ENCODE measurements around the gene ETS1.

ETS1 gene

DNA sequence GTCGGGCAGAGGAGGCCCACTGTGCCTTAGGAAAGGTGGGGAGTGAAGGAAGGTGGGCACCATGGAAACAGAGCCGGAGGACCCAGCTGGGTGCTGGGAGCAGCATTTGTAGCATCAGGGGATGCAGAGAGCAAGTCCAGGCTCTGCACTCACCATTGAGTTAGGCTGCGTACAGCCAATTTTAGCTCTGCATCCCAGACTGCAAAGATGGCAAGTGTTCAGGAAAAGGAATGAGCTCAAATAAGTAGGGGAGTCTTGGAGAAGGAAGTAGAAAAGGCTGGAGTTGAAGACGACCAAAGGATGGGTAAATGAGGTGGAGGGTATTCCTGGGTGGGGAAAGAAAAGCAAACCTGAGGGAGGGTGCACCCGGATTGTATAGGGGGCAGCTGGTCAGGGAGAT is 31.6 kb upstream of the ETS1 start:
- no peak for DNase-seq (ENCODE audit: low read depth in 2 of 3, low spot score in 1 of 3)

DNA sequence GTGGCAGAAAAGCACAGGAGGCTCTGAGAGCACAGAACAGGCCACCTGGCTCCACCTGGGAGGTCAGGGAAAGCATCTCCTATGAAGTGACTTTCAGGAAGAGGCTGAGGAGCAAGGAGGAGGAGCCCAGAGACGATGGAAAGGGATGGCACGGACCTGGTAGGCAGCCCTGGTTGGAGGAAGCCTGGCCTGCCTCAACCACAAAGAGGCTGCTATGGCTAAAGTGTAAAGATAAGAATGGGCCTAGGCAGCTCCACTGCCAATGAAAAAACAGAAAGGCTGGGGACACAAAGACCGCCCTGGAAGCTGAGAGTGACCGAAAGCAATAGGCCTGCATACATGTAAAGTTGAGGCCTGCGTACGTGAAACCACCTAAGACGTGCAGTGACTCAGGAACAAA is 31.2 kb upstream of the ETS1 start:
- DNase-seq (ENCODE audit: low read depth in 2 of 3, low spot score in 1 of 3): no peak

DNA sequence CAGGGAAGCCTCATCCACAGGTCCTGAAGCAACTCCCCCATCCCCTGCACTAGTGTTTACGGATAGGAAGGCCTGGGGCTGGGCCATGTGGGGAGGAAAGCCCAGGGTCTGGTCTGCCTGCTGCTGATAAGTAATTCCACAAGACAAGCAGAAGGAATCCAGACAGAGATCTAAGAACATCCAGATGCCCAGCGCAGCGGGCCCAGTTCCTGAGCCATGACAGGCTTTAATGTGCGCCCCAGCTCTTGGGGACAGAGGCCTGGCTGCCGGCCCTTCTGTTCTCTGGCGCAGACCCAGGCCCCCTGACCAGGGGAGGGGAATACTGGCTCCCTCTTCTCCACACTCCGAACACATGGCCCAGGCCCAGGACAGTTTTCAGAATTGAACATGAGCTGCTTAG is 28.8 kb upstream of the ETS1 start:
- DNase-seq (ENCODE audit: low read depth in 2 of 3, low spot score in 1 of 3): no peak

DNA sequence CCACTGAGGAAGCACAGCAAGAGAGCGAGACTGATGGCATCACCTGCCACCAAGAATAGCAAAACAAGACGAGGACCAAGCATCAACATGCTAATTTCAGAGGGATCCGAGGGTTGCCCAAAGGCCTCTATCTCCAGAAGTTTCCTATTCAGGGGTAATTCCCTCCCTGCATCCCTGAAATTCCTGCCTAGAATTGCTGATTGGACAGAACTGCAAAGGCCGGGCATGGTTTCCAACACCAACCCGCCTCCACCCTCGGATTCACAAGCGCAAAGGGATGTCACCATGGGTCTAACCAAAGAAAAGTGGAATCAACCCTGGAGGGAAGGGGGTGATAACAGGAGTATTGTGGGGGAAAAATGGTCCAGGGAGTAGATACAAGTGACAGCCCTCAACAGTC is 28.3 kb upstream of the ETS1 start:
- DNase-seq (ENCODE audit: low read depth in 2 of 3, low spot score in 1 of 3): no peak

DNA sequence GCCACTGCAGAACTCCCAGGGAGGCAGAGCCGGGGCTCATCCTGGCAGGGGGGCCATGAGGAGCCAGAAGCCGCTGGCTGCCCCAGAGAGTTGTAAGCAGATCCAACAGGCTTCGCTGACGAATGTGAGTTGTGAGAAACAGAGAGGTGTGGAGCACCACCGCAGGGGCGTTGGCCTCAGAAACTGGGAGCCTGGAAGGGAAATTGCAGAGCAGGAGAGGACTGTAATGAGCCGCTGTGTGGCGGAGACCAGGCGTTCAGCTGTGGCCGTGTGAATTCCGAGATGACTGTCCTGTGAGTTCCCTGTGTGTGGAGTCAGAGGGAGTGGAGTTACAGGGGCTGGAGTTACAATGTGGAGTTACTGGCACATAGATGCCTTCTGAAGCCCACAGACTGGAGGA is 27.7 kb upstream of the ETS1 start:
- no peak for DNase-seq (ENCODE audit: low read depth in 2 of 3, low spot score in 1 of 3)

DNA sequence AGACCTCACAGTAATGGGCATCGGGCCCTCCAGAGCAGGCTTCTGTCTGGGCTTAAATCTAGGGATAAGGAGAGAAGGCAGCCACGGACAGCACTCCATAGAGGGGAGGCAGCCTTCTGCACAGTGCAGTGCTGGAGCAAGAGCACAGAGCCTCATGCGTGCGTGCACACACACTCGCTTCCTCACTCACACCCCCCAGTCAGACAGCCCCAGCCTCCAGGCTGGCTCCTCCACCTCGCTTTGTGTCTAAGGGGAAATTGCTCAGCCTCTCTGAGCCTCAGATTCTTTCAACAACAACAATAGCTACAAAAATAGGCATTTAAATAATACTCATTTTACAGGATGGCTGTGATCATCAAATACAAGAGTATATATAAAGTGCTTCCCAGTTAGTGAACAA is 26.7 kb upstream of the ETS1 start:
- no peak for DNase-seq (ENCODE audit: low read depth in 2 of 3, low spot score in 1 of 3)

DNA sequence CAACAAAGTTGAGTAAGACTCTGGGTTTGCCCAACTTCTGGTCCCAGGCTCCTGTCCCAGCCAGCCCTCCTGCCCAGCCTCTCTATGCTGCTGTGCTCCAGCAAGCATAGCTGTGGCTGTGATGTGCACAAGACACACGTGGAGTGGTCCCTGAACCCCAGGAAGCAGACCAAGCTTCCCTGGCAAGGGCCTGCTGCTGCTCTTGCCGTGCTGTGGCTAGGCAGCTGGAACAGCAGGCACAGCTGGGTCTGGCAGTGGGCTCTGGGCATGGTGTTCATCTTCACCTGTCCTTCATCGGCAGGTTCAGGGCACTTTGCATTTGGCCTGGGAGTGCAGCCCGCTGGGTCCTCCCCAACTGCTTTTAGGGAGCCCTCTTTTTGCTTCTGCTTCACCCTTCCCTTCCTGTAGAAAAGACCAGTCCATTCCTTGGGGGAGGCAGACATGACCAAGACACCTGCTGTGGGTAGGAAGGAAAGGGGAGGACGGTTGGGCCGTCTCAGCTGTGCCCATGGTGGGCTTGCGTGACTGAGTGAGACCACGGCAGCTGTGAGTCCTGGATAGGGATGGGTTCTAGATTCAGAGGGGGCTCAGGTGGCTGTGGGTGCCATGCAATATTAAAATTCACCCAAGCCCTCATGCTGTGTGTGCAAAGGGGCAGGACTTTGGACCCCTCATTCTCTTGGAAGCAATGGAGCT is 26.1 kb upstream of the ETS1 start:
- no peak for DNase-seq (ENCODE audit: low read depth in 2 of 3, low spot score in 1 of 3)

DNA sequence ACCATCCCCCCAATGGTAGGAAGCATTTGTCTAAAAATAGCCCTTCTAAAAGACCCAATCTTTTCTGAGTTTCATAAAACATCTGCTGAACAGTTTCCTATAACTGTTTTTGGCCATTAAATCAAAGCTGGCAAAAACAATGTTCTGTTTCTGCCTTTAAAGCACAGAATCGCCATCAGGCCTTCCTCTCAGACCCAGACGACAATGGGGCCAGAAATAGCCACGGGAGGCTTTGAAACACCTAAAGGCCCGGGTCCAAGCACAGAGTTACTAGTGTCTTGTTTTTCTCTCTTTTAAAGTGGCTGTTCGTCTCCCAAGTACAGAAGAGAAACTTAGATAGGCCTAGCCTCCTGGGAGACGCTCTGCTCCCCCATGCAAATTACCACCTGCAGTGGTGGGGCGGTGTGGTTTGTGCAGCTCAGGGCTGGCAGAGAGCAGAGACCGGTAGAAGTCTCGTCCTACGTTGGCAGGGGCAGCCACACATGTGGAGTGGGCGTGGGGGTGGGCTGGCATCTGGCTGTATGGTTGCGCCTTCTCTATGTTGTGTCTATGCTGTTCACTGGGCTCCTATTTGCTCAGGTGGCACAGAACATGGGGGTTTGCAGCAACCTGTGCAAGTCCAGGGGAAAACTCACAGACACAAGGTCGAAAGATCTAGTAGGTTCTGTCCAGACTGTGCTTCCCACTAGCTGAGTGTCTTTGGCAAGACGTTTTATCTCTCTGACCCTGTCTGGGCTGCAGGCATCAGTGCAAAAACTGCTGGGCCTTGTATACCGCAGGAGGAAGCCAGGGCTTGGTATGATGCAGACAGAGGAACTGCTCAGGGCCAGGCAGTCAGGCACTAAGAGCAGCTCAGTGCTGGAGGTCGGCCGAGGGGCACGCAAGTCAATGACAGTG is 23.6 kb upstream of the ETS1 start:
- DNase-seq (ENCODE audit: low read depth in 2 of 3, low spot score in 1 of 3): no peak

DNA sequence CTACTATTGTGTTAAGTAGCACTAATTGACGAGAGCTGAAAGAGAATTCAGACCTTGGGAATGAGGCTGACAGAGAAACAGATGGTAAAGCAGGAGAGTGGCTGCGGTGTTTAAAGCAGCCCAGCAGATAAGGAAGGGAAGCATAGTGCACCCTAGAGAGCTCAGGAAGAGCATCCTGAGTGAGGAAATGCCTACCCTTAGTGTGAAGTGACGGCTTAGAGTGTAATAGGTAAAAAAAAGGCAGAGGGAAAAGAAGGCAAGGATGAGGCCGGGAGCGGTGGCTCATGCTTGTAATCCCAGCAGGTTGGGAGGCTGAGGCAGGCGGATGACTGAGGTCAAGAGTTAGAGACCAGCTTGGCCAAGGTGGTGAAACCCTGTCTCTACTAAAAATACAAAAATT is 22.4 kb upstream of the ETS1 start:
- no peak for DNase-seq (ENCODE audit: low read depth in 2 of 3, low spot score in 1 of 3)

DNA sequence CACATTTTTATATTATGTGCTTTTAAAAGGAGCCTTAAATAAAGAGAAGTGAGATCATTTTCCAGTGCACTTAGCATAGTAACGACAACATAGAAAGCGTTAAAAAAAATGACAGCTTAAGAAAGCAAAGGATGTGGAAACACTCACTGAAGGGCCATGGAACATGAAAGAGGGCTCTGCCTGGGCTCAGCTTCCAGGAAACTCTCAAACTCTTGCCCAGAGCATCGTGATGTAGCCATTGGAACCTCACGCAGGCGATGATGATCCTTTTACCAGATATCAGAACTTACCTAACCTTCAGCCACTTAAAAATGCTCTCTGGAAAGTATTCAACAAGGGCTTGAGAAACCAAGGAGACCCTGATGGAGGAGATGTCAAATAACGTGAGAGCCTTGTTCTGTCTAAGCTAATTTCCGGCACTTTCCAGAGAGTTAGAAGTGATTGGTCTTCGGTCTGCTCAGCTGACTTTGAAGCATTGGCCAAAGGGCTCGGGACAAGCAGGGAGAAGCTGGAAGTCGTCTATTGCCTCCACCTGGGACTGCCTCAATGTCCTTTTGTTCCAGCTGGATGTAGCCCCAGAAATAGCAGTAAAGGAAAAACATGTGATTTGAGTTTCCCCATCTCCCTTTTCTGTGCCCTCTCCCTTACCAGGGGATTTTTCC is 21.5 kb upstream of the ETS1 start:
- DNase-seq (ENCODE audit: low read depth in 2 of 3, low spot score in 1 of 3): no peak

DNA sequence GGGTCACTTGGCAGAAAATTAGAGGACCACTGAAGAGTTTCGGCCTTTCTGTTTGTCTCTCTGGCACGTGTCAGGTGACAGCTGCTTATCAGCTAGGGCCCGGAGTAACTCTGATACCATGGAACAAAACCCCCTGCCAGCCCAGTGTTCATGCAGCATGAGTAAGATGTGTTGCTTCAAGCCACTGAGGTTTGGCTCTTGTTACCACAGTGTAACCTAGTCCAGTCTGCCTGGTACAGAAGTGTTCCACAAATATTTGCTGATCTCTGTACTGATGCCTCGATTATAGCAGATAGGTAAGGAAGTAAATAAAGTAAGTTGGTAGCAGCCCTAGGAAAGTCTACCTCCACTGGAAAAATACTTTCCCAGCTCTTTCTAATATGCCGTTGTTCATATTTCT is 20.5 kb upstream of the ETS1 start:
- DNase-seq (ENCODE audit: low read depth in 2 of 3, low spot score in 1 of 3): no peak

DNA sequence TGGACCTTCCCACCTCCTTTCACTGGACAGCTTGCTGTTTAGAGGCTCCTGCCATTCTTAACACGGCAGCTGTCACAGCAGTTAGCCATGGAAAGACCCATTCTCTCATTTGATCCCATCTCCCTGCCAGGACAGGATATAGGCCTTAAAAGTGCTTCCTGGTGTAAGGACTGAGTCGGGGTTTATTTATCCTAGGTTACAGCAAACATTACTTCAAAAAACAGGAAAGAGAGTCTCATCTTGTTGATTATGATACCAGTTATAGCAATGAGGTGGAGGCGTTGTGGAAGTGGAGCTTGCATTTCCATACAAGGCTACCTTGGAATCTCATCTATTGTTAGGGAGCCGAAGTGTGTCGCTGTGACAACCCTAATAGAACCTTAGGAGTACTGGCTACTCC is 17.4 kb upstream of the ETS1 start:
- no peak for DNase-seq (ENCODE audit: low read depth in 2 of 3, low spot score in 1 of 3)

DNA sequence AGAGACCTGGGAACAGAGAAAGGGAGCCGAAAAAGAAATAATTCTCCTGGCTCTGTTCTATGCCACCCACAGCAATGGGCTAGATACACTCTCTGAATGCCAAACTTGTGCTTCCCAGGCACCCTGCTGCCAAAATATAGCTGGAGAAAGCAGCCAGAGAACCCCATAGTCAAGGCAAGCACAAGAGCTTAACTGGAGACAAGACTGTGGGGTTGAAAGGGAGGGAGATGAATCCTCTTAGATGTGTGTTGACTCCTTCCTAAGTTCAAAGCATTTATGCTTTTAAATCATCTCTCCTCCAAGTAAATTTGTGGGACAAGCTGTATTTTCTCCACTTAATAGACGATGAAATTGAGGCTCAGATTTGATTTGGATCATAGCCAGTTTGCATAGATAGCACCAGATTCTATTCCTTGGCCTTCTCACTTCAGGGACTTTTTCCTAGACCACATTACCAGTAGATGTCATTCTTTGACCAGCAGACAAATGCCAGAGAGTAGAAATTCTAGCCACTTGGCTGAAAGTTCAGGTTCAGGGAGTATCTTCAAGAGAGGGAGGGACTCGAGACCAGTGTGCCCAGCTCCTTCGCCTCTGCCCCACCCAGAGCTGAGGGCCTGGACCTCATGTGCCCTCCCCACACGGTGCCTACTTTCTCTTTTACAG is 16.5 kb upstream of the ETS1 start:
- no peak for DNase-seq (ENCODE audit: low read depth in 2 of 3, low spot score in 1 of 3)

DNA sequence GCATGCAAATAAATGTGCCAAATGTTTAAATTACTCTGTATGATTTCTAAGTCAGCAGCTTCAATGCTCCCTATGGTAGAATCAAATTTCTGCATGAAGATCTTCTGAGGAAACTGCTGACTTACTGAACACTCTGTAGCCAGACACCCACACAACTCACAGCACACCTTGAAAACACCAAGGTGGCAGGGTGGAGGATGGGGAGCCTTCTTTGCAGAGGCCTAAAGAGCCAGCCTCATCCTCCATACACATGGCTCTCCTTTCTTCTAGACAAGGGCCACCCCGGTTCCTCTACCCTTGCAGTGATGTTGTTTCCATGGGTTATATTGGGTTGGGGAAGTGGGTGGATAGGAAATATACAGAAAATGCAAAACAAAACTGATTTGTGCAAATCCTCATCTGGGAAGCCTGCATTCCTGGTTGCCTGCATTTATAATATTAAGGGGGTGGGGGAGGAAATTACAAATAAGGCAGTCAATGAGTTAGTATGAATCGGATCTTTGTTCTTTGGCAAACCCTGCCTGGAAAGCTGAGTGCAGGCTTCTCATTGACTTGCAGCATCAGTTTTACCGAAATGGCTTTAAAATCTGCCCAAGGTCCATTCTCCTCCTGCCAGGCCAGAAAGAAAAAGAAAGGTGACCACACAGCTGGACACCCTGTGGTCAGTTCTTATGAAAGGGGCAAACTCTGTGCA is 15.8 kb upstream of the ETS1 start:
- no peak for DNase-seq (ENCODE audit: low read depth in 2 of 3, low spot score in 1 of 3)

DNA sequence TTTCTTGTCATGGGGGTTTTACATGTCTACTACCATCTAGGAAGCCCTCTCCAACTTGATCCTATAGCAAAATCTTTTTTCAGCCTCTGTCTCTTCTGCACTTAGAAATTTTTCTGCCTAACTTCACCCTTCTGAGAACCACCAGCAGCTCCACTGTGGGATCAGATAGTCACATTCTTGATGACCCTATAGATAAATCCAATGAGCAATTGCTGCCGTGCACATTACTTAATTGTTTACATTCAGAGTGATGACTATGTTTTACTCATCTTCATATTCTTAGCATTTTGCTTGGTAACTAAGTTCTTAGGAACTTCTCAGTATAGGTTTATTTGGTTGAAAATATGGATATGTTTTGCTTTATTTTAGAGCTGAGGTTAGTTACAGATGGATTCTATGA is 12.4 kb upstream of the ETS1 start:
- DNase-seq (ENCODE audit: low read depth in 2 of 3, low spot score in 1 of 3): no peak

DNA sequence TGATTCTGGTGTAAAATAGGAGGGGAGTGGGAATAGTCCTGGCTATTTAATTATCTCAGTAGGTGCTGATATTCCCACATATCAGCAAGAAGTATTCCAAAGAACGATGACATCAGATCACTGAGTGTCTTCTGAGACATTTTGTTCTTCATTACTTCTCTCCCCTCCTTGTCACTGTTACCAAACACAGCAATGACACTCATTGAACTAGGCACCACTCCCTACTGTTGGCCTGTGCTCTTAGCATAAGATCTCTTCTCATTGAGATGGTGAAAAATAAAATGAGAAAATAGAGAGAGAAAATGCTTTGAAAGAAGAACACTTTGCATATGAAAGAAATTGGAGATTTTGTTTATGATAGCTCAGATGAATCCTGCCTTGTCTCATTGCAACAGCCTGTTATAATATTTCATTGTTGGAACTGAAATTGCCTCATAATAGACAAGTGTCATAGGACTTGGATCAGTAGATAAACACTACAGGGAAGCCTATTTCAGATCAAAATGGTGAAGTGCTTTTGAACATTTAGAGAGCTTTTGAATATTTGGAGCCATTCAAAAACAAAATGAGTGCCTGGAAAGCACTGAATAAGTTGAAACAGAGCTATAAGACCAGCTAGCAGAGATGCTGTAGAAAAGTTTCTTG is 11.3 kb upstream of the ETS1 start:
- no peak for DNase-seq (ENCODE audit: low read depth in 2 of 3, low spot score in 1 of 3)

DNA sequence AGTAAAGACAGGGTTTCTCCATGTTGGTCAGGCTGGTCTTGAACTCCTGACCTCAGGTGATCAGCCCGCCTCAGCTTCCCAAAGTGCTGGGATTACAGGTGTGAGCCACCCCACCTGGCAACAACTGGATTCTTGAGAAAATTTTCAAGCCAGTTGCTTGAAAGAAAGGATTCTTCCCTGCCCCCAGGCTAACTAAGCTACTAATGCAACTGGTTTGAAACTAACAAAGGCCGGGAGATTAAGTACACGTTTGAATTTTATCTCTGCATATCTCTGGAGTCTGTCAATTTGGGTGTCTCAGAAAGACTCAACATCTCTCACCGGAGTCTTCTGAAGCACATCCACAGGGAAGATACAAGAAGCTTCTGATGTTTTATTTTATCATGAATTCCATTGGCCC is 10.7 kb upstream of the ETS1 start:
- no peak for DNase-seq (ENCODE audit: low read depth in 2 of 3, low spot score in 1 of 3)

DNA sequence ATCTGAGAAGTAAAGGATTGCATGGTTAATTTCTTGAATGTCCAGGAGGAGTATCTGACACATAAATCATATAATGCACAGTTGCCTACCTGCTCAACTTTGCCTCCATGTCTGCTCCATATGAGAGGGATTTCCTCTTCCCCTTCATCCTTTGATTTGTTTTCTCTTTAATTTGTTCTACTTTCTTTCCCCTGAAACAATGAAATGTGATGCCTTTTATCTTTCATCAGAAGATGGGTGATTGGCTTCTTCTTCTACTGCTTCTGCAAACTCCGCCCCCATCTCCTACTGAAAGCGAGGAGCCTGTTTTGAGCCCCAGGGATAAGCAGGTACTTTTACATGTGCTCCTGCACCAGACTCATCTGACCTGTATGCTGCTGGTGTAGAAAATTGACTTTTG is 9.9 kb upstream of the ETS1 start:
- DNase-seq (ENCODE audit: low read depth in 2 of 3, low spot score in 1 of 3): no peak

DNA sequence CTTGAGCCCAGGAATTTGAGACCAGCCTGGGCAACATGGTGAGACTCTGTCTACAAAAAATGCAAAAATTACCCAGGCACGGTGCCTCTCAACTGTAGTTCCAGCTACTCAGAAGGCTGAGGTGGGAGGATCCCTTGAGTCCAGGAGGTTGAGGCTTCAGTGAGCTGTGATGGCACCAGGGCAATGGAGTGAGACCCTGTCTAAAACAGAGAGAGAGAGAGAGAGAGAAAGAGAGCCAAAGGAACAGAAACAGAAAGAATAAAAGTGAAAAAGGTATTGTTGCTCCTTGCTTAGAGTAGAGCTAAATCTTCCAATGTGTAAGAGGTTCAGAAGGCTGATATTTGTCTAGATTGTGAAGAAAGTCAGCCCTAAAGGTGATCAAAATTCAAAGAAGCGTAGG is 8.9 kb upstream of the ETS1 start:
- DNase-seq (ENCODE audit: low read depth in 2 of 3, low spot score in 1 of 3): no peak

DNA sequence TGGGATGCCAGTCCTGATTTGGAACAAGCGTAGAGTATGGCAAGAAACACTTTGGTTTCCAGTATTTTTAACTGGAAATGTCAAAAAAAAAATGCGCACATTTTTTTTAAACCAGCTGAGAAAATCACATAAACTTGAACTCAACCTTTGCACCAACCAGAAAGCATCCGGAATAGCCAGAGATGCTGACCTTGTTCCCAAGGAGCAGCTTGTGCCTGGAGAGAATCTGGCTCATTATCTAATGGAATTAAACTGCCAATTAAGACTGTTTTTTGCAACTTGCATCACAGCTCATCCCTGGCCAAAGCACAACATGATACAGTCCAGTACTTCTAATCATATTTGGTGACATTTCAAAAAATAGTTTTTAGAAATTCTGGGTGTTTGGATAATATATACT is 8.4 kb upstream of the ETS1 start:
- no peak for DNase-seq (ENCODE audit: low read depth in 2 of 3, low spot score in 1 of 3)

DNA sequence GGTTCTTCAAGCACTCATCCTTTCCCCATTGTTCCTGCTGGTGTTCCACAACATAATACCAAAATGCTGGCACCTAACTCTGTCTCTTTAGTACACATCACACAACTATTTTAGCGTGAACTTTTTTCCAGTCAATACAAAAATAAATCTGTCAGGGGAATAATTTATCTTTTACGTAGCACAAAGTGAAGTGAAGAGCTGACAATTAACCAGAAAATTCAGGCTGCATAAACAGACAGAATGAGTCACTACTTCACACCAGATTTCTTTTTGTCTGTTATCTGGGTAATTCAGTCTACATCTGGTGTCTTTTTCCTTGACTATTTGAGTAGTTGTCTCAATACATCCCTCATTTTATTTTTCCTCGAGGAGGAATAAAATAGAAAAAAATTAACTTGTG is 7.9 kb upstream of the ETS1 start:
- no peak for DNase-seq (ENCODE audit: low read depth in 2 of 3, low spot score in 1 of 3)
